Activated naive CD4-positive, alpha-beta T cell treated with Interleukin-2 at 50 U/mL for 16 hours (primary cell): ENCODE measurements around the gene UNC5B.

Experiments used
- DNase-seq: peaks from one replicate; pipeline ENCODE4 v3.0.0-alpha.2; 2020

UNC5B gene

GRCh38 chr10:71349406-71349805 lies 137.0 kb downstream of the UNC5B start:
- DNase-seq, result no peak

GRCh38 chr10:71351087-71351486 lies 138.7 kb downstream of the UNC5B start:
- no peak for DNase-seq

- no peak for DNase-seq
Observed at GRCh38 chr10:71351628-71352319, 139.4 kb downstream of the UNC5B start.
